Islet precursor cell (in vitro differentiated cells): ENCODE measurements around the gene HNF4A.
"Not testable (repeated sequence)": the region's sequence is repeated elsewhere in the genome, so short reads cannot be mapped to it uniquely, and the experiment has no call there.

Experiments
- DNase-seq: peaks from one replicate; pipeline ENCODE4 v3.0.0-alpha.2; 2018

The HNF4A gene

DNA sequence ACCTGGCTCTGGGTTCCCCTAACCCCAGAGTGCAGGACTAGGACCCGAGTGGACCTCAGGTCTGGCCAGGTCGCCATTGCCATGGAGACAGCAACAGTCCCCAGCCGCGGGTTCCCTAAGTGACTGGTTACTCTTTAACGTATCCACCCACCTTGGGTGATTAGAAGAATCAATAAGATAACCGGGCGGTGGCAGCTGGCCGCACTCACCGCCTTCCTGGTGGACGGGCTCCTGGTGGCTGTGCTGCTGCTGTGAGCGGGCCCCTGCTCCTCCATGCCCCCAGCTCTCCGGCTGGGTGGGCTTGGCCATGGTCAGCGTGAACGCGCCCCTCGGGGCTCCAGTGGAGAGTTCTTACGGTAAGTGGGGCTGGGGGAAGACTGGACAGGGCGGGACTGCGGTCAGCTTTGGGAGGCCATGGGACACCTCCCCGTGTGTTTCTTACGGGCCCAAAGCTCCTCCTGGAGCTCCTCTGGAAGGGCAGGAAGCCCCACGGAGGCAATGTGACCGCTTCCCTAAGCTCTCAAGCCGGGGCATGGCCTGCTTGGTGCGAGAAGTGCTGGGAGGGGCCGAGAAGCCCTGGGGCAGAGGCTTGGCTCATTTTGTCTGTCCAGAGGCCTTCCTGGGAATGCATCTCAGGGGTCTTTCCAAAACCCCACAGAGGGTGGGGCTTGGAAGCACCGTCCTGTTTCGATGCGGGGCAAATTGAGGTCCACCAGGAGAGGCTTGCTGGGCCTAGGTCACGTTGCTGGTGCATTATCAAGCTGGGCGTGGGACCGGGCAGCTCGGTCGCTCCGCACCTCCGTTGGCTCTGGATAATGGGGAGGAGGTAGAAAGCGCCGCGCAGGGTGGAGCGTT lies at the start of gene HNF4A:
Gene HNF4A (plus strand): TSS at position 202 of the 855 bp plus-strand sequence. CDS start 106 bp downstream, at position 308.
- DNase-seq = no peak

DNA sequence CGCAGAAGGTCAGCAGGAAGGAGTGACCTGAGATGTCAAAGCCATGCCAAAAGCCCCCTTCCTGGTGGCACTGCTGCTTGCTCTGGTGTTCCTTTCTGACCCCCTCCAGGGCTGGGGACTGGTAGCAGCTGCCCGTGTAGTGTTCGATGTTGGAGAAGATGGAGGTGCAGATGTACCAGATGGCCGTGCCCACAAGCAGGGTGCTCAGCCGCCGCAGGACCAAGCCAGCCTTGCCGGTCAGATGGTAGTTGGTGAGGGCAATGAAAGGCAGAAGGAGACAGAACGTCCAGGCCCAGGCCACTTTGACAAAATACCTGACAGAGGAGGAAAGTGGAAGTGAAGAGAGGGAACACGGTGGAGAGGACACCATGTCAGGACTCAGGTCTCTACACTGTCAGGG lies 48.6 kb upstream of the HNF4A start:
- no peak for DNase-seq

DNA sequence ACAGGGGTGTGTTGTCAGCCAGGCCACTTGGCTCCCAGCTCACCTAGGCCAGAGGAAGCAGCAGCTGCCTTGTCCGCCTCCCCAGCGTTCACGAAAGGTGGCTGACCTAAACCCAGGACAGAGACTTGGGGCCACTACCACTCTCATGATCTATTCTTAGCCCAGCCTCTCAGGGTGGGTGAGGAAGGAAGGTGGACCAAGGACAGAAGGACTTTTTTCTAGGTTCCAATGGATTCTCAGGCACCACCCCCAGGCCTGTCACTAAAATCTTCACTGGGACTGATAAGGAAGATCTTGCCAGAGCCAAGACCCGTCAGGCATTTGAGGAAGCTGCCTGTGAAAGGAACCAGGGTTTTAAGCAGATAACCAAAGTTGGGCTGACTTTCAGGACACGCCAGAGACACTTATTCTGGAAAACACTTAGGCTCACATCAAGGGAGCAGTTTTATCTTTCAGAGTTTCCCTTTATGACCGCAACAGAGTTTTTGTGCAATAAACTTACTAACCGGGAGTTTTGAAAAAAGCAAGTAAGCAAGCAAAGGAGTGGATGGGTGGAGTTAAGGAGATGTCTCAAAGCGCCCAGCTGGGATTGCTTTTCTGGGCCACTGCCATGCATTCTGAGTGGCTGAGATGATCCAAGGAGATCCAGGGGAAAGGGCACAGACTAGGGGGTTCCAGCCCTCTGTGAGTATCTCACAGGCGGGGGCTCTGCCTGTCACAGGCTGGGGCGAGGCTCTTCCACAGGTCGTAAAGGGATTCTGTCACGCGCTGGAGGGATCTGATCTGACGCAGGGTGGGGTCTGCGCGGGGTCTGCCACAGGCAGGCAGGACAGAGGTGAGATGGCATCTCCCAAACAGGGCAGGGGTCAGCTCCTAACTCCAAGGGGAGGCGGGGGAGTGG lies 45.5 kb upstream of the HNF4A start:
- DNase-seq = peak; percentile 66

DNA sequence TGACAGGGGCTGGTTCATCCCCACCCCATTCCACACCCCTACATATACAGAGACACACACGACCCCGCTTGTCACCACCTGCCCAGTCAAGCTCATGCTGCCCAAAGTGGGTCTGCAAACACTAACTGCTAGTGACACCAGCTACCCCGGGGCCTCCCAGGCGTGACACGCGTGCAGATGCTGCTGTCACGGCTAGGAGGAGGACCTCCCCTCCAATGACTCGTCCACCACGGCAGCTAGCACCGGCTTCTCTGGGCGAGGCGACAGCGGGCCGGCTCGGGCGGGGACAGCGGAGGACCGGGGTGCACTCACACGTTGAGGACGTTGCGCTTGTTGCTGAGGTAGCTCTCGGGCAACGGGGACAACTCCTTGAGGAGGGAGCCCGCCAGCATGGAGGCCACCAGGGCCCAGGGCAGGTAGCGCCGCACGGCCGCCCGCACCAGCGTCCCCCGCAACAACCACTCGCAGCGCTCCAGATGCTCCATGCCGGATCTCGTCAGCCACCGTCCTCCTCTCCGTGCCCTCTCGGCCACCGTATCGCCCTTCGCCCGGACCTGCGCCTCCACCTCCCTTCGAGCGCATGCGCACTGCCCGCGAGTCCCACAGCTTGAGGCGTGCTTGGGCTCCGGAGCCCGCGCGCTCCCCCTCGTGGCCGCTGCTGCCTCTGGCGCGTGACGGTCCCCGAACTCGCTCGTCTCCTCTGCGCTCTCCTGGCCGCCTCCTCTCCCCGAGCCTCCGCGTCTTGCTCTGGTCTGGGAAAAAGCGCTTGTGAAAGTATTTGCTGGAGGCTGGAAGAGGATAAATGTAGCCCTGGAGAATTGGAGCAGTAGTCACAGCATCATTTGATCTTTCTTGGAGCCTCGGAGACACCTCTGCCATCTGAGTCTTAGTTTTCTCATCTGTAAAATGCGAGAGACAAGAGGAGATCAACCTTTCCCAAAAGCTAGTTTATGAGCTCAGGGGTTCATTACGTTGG lies 44.5 kb upstream of the HNF4A start, which contains the start of gene FITM2:
Gene FITM2 (minus strand): TSS at position 539 of the 976 bp plus-strand sequence. CDS start 54 bp downstream, at position 485.
- peak; percentile 98 for DNase-seq

DNA sequence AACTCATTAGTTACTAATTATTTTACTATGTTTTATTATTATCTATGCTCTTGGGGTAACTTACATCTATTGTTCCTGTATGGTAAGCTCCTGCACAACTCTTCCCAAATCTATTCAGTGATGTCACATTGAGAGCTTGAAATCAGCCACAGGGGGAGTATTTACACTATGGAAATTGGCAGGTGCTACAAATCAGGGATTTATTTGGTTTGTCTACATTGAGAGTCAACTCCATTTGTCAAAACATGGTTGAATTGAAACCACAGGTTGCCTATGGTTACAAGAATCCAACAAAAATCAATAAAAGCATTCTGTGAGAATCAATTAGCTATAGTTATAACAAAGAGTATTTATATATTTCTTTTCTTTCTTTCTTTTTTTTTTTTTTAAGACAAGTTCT lies 40.6 kb upstream of the HNF4A start:
- no peak for DNase-seq

DNA sequence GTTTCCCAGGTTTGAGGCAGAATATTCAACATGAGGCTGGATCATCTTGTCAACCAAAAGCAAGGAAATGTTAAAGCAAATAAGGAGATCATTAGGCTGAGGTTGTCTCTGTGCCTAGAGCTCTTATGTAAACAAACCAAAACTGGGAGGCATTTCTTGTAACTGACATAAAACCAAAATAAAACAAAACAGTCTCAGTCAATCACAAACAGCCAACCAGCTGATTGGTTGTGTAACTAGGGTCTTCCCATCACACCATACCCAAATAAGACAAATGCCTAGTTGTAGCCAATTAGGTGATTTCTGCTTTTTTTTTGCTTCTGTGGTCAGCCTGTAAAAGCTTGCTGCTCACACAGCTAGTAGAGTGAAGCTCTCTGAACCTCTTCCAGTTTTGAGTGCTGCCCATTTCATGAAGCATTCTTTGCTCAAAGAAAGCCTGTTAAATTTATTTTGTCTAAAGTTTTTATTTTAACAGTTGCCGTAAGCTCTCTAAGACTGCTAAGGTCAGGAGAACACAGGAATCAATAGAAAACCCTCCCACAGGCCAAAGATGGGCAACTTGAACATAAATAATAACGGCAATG lies 35.6 kb upstream of the HNF4A start:
- no peak for DNase-seq

DNA sequence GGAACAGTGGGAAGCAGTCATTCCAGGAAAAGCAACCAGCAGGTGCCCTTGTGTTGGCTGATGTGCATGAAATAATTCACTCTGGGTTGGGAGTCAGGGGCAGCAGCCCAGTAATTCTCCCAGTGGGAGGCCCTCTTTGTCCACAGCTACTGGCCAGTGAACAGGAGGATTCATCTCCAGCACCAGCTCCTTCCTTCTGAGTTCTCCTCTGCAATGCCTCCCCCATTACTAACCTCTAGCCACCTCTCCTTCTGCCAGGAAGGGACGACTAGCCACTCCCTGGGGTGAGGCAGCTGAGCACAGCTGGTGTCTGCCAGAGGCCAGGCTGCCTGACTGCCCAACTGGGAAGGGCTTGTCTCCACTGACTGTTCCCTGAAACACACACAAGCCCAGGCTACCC lies 31.2 kb upstream of the HNF4A start:
- DNase-seq = no peak

DNA sequence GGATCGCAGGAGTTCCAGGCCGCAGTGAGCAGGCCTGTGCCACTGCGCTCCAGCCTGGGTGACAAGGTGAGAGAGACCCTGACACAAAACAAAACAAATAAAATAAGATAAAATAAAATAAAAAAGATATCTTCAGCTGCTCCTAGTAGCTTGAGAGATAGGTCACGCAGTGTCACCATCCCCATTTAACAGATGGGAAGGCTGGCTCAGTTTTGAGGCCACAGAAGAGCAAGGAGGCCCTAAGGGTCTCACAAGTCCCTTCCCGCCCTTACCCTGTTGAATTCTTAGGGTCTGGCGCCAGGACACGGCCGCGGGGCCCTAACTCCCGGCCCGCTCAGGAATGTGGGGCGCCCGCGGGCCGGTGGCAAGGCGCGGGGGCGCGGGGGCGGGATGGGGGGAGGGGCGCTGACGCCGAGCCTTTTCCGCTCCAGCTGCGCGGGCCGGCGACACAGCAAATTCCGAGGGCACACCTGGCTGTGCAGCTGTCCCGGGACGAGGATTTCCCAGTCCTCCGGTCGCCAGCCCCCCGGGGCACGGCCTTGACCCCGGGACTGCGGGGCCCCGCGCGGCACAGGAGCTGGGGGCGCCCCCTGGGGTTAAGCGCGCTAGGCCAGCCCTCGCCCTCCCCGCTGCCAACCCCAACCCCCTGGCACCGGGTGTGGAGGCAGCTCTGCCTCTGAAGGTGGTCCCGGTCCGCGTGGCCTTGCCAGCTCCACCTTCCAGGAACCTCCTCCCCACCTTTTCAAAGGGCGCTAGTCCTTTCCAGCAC lies 28.9 kb upstream of the HNF4A start:
- no peak for DNase-seq

DNA sequence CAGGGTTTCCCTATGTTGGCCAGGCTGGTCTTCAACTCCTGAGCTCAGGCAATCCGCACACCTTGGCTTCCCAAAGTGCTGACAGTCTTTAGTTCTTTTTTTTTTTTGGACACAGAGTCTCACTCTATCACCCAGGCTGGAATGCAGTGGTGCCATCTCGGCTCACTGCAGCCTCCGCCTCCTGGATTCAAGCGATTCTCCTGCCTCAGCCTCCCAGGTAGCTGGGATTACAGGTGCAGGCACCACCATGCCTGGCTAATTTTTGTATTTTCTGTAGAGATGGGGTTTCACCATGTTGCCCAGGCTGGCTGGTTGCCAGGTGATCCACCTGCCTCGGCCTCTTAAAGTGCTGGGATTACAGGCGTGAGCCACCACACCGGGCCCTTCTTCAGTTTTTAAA lies 27.8 kb upstream of the HNF4A start:
- DNase-seq = not testable (repeated sequence)

DNA sequence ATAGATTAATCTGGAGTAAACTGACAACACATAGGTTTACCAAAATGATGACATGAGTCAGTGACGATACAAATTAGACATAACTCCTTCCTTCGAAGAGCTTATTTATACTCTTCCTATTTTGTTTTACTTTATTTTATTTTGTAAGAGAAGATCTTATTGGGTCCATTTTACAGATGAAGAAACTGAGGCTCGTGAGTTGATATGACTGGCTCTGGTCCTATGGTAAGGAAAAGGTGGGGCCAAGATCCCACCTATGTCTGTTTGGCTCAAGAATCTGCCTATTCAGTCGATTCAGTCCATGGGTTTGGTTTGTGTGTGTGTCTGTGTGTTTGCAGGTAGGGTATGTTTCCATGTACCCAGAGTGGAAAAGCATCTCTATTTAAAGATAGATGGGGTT lies 27.1 kb upstream of the HNF4A start:
- DNase-seq = no peak

DNA sequence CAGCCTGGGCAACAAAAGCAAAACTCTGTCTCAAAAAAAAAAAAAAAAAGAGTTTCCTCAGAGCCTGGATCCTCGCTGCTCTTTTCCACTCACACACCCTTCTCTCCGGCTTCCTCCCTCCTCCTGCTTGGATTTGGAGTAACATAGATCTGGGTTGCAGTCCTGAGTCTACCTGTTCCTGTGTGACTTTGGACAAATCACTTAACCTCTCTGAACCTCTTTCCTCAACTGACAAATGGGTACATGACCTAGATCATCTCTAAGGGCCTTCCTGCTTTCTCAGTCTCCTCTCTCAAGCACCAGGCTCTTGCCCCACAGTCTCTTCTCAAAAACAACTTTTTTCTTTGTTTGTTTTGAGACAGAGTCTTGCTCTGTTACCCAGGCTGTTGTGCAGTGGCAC lies 24.3 kb upstream of the HNF4A start:
- no peak for DNase-seq

DNA sequence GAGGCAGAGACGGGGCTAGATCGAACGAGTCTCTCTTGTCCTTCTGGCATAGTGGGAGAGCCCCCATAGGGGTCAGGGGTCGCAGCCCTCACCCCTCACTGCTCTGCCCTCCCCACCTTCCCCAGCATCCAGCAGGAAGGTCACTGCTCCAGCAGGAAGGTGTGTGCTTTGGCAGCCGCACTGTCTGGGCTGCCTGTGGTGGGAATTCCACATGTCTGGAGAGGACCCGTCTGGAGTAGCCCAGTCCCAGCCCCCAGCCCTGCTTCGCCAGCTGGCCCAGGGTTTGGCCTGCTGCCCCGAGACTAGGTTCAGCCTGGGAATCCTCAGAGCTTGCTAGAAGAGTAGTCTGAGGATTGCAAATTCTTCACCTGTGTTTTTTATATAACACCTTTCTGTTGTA lies 21.2 kb upstream of the HNF4A start:
- DNase-seq = peak; percentile 84

DNA sequence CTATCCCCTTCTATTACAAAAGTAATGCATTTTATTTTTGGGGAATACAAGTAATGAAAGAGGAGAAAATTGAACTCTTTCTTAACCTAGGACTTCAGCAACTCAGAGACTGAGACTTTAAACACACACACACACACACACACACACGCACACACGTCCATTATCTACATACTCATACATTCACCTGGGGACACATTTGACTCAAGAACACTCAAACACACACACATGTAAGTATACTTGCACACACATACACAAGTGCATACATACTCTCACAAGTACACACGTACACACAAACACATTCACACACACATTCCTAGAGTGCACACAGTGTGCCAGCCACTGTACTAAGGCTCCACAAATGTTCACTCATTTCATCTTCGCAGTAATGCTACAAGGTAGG lies 20.8 kb upstream of the HNF4A start:
- DNase-seq = no peak

DNA sequence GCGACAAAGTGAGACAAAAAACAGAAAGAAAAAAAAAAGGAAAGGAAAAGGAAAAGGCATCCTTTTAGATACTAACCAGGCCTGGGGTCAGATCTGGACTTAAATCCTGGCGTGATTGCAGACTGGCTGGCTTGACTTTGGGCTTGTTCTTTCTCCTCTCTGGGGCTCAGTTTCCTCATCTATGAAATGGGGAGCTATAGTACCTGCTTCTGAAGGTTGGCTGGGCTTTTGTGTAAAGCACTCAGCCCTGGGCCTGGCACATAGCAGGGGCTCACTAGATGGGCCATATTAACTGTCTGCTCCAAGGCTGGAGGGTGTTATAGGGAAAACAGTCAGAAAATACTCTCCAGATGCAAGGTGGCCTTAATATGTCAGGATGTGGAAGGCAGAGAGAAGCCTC lies 19.8 kb upstream of the HNF4A start:
- DNase-seq = no peak

DNA sequence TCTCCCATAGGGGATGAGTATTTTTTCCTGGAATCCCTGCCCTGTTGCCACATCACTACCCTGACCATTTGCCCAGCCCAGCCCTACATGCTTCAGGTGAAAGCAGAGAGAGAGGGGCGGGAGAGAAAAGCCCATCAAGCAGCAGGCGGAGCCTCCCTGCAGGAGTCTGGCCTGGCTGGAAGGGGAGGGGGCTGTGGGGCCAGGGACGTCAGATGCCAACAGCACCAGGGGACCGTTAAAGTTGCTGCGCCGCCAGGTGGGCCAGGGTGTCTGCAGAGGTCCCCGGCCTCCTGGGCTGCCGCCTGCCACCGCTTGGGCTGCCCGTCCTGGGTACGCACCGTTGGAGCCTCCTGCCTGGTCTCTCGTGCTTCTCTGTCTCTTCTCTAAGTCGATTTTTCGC lies 19.4 kb upstream of the HNF4A start:
- DNase-seq = peak; percentile 89

DNA sequence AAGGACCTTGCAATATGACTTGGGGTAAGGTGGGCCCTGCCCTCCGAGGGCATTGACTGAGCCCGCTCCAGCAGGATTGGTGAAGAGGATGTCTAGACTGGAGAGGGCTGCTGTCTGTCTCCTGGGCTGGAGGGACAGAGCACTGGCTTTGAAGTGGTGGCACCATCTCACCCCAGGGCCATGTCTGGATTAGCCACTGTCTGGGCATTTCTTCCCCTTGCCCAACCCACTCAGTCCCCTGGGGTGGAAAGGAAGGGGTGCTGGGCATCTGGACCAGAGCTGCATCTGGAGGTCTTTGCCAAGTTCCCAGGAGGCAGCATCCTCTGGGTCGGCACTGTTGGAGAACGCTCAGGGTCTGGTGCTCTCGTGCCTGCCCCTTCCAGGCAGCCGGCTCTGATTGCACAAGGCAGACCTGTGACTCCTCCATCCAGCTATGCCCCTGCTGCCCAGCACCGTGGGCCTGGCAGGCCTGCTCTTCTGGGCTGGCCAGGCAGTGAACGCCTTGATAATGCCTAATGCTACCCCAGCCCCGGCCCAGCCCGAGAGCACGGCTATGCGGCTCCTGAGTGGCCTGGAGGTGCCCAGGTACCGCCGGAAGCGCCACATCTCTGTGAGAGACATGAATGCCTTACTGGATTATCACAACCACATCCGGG lies 18.6 kb upstream of the HNF4A start, which contains the start of gene R3HDML:
Gene R3HDML (plus strand): TSS at position 319 of the 656 bp plus-strand sequence. CDS start 115 bp downstream, at position 434.
- DNase-seq = peak; percentile 76

DNA sequence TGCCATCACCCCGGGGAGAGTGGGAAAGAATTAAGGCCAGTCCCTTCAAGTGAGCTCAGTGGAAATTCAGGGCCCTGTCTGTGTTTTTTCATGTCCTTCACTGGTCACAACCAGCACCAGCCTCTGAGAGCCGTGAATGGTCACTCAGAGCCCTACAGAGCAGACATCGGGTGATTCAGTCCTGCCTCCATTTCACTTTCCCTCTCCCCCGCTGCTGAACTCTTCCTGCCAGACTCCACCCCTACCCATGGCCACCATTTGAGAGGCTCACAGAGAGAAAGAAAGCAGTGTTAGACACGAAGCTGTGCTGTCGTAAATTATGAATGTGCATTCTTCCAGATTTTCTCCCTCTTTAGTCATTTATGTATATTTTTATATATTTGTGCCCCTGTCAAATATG lies 13.3 kb upstream of the HNF4A start:
- peak; percentile 64 for DNase-seq

DNA sequence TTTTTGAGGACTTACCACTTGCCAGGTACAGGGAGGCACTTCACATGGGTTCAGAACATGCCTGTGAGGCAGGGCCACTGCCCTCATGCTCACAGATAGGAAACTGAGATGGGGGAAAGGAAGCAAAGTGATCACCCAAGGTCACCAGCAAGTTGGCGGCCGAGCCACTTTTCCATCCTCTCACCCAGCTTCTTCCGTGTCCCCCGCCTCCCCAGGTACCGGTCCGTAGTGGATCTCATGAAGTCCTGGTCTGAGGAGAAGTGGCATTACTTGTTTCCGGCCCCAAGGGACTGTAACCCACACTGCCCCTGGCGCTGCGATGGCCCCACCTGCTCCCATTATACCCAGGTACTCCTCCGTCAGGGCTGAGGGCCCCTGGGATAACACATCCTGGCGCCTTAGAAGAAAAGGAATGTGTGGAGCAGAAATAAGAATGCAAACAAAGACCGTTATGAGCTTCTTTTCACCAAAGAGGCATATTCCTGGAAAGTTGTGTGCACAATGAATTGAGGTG lies 12.3 kb upstream of the HNF4A start:
- no peak for DNase-seq

DNA sequence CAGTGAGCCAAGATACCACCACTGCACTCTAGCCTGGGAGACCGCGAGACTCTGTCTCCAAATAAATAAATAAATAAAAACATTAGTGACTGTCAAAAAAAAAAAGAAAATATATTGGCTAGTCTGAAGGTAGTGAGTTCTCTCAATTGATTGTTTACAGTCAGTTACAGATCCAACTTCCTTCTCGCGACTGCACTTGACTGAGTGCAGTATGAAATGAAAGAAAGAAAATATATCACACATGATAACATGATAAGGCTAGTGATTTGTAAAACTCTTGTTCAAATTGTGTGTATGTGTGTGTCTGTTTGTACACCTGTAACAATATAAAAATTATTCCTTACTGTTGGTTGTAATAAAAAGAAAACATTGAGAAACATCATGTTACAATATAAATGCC lies 10.8 kb upstream of the HNF4A start:
- DNase-seq = no peak

DNA sequence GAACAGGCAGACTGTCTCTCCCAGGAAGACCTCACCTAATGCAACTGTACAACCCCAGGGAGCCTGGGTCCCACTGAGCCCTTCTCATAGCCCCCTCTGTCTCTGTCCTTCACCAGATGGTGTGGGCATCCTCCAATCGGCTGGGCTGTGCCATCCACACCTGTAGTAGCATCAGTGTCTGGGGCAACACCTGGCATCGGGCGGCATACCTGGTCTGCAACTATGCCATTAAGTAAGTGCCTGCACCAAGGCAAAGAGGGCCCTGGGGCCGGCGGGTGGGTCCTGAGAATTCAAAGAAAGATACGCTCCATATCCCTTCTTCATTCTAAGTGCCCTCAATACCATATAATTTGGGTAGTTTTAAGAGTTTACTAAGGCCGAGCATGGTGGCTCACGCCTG lies 10.4 kb upstream of the HNF4A start:
- DNase-seq = no peak
